WERI-Rb-1 (cell line): ENCODE measurements around the gene ABLIM2.
A peak's percentile ranks its signal among the peaks of the same experiment; 100 is the strongest.

ENCODE experiments used
- DNase-seq: peaks from one replicate; pipeline ENCODE4 v3.0.0-alpha.2; 2020
- H3K27ac ChIP-seq: fragments of 250-450 bp; sonication (Bioruptor Pico); 2 replicates; pipeline ENCODE4 v1.5.1; 2020; ENCODE audit warnings: mild to moderate bottlenecking, moderate library complexity
- H3K27me3 ChIP-seq: fragments of 250-450 bp; sonication (Bioruptor Pico); 2 replicates; pipeline ENCODE4 v1.5.1; 2021; ENCODE audit warnings: mild to moderate bottlenecking, low read depth, moderate library complexity; ENCODE audit not compliant: insufficient read depth, severe bottlenecking
- H3K36me3 ChIP-seq: fragments of 250-450 bp; sonication (Bioruptor Pico); 2 replicates; pipeline ENCODE4 v1.5.1; 2020; ENCODE audit warnings: mild to moderate bottlenecking, moderate library complexity
- H3K4me3 ChIP-seq: 2 replicates; pipeline ENCODE4 v1.5.1; 2011; ENCODE audit warnings: low read depth, mild to moderate bottlenecking, control low read depth, low read length
- H3K9me3 ChIP-seq: fragments of 250-450 bp; sonication (Bioruptor Pico); 2 replicates; pipeline ENCODE4 v1.5.1; 2021; ENCODE audit warnings: mild to moderate bottlenecking, moderate library complexity; ENCODE audit not compliant: severe bottlenecking
- TF ChIP-seq, protein P1 (sequence below): IDR thresholded peaks from 2 replicates; pipeline ENCODE4 v1.5.1; 2011; ENCODE audit warnings: low read depth, mild to moderate bottlenecking, control low read depth, inconsistent platforms, low read length

ABLIM2 gene

DNA sequence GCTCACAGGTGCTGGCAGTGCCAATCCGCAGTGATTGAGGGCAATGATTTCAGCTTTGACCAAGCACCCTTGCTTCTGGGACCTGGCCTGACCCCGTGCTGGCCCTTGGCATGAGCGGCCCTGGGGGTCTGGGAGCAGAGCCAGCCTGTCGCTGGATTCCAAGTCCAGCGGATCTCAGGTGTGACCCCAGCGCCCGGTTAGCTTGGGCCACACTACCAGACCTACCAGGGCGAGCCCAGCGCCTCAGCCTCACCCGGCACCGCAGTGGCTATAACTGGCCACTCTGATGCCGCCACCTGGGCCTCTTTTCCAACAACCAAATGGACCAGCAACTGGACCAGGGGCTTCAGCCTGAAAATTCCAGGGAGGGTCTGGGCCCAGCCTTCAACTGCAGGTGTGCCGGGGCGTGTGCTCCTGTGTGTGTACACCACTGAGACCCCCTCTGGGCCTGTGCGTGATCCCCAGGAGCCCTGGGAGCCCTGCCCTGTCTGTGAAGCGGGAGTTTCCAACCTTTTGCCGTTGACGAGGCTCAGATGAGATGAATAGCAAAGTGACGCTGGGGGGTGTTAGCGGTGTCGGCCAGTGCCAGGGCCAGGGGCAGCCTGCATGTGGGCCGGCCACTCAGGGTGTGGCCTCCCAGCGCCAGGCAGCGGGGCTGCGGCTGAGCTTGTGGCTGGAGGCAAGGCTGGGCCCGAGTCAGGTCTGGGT, 41.1 kb upstream of the ABLIM2 start:
- Histone ChIP-seq H3K4me3 (peak overlapping the region; percentile 7; the same call in 1 of the 2 replicates), H3K27me3 (no peaks in the 10 kb centered on the region), H3K36me3 (no peaks in the 10 kb centered on the region), H3K9me3 (no peaks in the 10 kb centered on the region), H3K27ac (peak overlapping the region; percentile 52)
- TF ChIP-seq, protein P1, sequence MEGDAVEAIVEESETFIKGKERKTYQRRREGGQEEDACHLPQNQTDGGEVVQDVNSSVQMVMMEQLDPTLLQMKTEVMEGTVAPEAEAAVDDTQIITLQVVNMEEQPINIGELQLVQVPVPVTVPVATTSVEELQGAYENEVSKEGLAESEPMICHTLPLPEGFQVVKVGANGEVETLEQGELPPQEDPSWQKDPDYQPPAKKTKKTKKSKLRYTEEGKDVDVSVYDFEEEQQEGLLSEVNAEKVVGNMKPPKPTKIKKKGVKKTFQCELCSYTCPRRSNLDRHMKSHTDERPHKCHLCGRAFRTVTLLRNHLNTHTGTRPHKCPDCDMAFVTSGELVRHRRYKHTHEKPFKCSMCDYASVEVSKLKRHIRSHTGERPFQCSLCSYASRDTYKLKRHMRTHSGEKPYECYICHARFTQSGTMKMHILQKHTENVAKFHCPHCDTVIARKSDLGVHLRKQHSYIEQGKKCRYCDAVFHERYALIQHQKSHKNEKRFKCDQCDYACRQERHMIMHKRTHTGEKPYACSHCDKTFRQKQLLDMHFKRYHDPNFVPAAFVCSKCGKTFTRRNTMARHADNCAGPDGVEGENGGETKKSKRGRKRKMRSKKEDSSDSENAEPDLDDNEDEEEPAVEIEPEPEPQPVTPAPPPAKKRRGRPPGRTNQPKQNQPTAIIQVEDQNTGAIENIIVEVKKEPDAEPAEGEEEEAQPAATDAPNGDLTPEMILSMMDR, result no peak
- no peak for DNase-seq

DNA sequence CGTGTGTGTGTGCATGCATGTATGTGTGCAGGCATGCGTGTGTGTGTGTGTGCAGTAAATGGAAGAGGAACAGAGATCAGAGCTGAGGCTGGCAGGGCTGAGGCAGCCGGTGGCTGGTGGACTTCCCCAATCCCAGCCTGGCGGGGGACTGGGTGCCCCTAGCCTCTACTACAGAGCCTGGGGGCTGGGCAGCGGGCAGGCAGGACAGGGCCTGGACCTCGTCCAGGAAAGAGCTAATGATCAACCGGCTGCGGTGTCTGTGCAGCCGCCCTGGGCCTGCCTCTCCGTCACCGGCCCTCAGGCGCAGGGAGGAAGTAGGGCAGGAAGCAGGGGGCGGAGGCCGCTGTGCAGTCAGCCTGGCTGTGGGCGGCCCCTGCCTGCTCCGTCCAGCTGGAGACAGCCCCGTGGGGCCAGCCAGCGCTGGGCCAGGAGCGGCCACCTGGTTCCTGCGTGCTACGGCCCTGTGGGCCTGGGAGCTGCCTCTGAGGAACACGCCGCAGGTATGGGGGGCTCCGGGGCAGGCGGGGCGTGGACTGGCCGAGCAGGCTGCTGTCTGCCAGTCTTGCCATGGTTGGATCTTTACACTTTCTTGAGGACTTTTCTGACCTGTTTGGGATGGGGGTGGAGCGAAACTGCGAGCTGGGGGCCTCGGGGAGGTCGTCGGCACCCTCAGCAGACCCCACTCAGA, 40.4 kb upstream of the ABLIM2 start, which contains the start of gene SH3TC1:
Gene SH3TC1, plus strand, starts transcription at position 385 of the 688 bp plus-strand sequence. CDS start 5,905 bp downstream, outside the sequence.
- TF ChIP-seq, protein P1, result no peak
- peak; percentile 85 for DNase-seq
- Histone ChIP-seq H3K27me3 (no peaks in the 10 kb centered on the region), H3K27ac (peak within 1 kb of the TSS; percentile 52), H3K4me3 (peak within 1 kb of the TSS; percentile 7; the same call in 1 of the 2 replicates), H3K9me3 (no peaks in the 10 kb centered on the region), H3K36me3 (no peaks in the 10 kb centered on the region)

DNA sequence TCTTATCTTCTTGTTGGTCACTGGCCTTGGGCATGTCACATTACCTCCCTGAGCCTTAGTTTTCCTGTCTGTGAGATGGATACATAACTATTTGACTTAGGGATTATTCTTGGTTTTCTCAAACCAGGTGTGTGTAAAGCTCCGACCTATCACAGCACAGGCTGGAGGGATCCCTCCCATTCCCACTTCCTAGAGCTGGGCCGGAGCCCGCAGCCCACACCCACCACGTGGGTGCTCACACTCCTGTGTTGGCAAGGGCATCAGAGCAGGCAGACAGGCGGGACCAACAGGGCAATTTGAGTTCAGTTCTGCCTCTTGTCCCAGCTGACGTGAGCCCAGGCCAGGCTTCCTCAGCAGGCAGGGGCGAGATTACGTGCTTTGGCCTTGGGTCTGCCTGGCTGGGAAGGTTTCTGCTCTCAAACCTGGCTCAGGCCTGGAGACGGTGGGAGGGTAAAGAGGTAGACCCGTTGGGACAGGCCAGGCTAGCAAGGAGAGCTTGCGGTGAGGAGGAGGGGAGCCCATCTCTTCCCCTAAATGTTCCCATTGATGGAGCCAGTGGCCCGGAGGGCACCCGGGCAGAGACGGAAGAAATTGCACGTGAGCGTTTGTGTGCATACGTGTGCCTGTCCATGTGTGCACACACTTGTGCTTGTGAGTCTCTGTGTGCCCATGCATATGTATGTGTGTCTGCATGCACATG, 39.7 kb upstream of the ABLIM2 start:
- Histone ChIP-seq H3K27ac (no peak overlapping the region), H3K27me3 (no peaks in the 10 kb centered on the region), H3K9me3 (no peaks in the 10 kb centered on the region), H3K36me3 (no peaks in the 10 kb centered on the region), H3K4me3 (no peak overlapping the region)
- no peak for DNase-seq
- TF ChIP-seq, protein P1, result no peak

DNA sequence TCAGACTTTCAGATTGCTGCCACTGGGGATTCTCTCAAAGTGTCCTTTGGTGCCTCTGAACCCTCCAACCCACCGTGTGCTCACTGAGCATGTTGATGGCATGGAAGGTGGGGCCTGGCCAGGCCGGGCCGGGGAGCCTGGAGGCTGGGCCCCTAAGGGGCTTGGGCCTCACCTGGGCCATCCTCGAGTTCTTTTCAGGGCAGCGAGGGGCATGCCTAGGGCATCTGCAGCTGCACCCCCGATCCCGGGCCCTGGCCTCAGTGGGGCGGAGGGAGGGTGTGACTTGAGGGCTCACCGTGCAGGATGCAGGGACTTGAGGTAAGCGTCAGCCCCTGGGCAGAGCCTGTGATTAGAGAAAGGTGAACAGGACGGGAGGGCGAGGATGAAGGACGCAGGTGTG, 38.9 kb upstream of the ABLIM2 start:
- Histone ChIP-seq H3K4me3 (no peak overlapping the region), H3K27me3 (no peaks in the 10 kb centered on the region), H3K9me3 (no peaks in the 10 kb centered on the region), H3K27ac (no peak overlapping the region), H3K36me3 (no peaks in the 10 kb centered on the region)
- TF ChIP-seq, protein P1, result no peak
- no peak for DNase-seq

DNA sequence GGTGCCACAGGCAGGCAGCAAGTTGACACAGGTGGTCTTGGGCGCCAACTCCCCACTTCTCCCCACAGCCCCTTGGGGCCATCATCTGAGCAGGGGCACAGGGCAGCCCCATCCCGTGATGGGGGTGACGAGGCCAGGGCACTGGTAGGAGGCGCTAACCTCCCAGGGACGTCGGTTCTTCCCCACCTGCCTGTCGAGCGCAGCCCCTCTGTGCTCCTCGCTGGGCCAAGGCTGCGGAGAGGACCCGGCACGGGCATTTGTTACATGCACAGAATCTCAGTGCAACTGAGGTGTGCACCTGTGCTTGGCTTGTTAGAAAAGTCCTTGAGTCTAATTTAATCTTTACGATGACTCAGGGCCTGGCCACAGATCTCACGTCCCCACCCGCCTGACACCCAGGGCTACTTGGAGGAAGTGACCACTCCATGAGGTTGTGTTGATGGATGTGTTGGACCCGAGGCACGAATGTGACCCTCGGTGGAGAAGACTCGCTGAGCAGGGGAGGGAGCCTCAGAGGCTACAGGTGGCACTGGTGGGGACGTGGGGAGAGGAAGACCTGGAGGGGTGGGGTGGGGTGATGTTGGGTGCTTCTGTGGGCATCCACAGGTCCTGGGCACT, 37.3 kb upstream of the ABLIM2 start:
- Histone ChIP-seq H3K9me3 (no peaks in the 10 kb centered on the region), H3K27ac (no peak overlapping the region), H3K27me3 (no peaks in the 10 kb centered on the region), H3K4me3 (no peak overlapping the region), H3K36me3 (no peaks in the 10 kb centered on the region)
- DNase-seq, result no peak
- TF ChIP-seq, protein P1, result no peak
